NCI-H510A treated with DMSO at 0.1 percent for 48 hours (cell line): ENCODE results near the gene SVIP.

Source experiments
- DNase-seq: peaks from one replicate; lab custom pipeline; 2025; lab: John Stamatoyannopoulos, UW

The SVIP gene, protein sequence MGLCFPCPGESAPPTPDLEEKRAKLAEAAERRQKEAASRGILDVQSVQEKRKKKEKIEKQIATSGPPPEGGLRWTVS

DNA sequence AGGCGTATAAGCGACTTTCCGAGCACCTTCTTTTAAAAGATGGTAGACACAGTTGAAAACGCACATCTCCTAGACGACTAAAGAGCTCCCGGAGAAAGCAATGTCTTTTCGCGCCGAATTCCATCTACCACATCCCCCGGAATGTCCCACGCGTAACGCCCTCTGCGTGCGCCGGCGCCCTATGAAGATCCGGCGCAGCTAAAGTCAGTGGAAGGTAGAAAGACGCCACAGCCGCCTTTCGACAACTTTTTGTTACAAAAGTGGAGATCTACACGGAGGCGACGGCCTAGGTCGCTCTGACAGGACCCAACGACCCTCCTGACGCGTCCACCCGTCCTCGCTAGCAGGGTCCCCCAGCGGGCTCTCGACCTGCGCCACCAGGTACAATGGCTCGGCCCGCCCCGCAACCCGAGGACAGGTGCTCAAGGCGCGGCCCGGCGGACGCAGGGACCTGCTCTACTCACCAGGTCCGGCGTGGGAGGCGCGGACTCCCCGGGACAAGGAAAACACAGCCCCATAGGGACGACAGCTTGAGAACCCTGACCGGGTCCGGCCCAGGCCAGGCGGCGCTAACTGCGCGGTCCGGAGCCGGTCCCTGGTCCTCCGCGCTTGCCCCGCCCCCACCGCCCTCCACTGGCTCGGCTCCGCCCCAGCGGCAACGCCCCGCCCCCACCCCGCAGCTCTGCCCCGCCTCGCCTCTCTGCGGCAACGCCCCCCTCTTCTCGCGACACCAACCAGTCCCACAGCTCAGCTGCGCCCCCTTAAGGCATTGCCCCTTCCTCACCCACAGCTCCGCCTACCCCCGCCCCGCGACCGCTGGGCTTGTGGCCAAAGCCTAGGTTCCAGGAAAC lies at the start of gene SVIP:
SVIP (minus strand) TSS at position 571 of the 851 bp plus-strand sequence; CDS start at position 518, 53 bp downstream.
- peak; percentile 81 for DNase-seq

DNA sequence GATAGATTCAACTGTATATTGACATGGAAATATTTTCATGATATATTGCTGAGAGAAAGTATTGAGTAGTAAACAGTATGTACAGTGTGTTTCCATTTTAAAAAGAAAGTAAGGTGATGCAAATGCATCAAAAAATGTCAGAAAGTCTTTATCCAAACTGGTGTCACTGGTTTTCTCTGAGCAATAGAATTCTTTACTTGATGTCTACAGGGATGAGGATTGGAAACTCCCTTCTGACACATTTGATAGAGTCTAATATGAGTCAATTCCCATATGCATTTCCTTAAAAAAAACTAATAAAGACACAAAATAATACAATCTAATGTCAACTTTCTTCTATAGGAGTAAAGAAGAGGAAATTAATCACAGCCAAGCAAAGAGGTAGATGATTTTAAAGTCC lies 49.0 kb upstream of the SVIP start:
- DNase-seq: no peak

DNA sequence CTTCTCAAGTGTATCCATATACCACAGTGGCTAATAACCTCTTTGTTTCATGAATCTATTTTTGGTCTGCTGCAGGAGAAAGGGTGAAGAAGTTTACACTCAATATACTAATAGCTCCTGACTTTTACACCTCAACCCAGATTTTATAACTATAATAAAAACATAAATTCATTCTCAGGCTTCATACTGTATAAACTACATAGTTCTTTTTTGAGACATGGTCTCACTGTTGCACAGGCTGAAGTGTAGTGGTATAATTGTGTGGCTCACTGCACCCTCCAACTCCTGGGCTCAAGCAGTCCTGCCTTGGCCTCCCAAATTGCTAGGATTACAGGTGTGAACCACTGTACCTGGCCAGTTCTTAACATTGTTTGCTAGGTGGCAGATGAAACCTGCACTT lies 48.4 kb upstream of the SVIP start:
- no peak for DNase-seq

DNA sequence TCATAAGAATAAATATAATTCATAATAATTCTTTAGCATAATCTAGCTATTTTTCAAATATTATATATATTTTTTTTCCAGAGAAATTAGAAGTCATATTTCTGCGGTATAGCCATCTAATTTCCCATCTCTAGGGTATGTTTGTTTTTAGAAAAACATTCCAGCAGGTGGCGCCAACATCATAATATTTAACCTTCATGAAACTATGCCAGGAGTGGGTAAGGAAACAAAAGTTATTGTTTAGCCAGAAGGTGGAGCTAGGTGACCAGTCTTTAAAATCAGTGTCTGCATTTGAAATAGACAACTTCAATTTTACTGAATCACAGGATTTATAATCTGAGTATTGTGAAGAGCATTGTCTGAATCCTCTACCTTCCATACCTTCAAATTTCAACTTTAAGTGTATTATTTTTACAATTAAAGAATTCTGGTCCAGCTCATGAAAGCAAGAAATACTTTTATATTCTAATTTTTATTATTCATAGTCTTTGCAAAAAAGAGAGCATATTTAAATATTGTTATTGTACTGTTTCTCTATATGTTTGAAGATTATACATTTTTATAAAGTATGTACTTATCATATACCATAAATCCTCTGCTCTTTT lies 46.4 kb upstream of the SVIP start:
- peak; percentile 83 for DNase-seq

DNA sequence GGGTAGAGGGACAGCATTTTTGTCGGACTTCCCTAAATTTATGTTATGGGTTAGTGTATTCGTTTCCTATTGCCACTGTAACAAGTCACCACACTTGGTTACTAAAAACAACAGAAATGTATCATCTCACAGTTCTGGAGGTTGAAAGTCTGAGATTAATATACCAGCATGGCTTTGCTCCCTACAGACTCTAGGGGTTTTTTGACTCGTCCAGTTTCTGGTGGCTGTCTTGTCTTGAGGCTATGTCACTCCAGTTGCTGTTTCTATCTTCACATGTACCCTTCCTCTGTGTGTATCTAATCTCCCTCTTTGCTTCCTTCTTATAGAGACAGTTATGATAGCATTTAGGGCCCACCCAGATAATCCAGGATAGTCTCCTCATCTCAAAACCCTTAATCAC lies 39.7 kb upstream of the SVIP start:
- no peak for DNase-seq

DNA sequence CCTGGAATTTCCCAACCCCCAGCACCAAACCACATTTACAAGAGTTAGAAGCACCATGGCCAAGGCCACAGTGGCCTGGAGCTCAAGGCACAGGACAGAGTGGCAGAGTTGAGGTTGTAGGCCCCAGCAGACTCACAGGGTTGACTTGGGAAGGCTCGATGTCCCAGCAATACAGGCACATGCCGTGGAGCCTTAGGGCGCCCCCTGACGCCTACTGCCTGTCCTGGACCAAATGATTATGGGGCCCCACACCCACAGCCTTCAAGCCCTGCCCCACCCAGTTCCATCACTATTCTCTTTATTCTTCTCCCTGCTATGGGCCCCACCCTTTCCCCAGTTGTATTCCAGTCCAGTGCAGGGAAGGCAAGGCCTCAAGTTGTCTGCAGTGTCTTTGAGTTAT lies 30.6 kb upstream of the SVIP start, which contains the start of gene CCDC179:
CCDC179 (minus strand) TSS at position 234 of the 400 bp plus-strand sequence; CDS start at position 181, 53 bp downstream.
- DNase-seq: no peak

DNA sequence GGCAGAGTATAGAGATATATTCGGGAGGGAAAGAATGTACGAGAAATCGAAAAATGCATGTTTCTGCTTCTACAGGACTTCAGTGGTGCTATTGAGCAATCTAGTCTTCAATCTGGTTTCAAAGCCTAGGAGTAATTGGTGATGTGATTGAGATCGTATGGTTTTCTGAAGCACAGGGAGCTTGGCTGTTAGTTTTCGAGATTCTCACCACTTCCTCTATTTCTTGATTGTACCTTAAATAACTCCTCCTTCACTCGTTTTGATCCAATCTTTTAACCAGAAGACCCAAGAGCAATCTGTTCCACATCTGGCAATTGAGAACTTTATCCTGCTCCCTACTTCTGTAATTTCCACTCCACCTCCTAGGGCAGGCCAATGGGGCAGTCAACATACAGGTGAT lies 30.2 kb upstream of the SVIP start:
- no peak for DNase-seq

DNA sequence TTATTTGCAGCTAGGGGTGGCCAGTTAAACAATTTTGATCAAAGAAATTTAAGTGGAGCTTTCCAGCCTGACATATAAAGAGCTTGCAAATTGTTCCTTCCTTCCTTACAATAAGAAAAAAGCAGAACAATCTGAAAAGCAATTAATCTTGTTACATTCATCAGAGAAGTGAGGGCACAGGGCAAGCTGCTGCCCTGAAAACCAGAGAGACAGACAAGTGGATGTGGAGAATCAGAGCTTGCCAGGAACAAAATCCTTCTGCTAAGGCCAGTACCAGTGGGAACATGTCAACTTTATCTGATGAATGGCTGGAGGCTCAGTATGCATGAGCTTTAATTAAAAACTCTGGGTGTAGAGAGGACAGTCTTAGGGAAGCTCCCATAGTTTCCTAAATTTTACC lies 21.9 kb upstream of the SVIP start:
- DNase-seq: no peak

DNA sequence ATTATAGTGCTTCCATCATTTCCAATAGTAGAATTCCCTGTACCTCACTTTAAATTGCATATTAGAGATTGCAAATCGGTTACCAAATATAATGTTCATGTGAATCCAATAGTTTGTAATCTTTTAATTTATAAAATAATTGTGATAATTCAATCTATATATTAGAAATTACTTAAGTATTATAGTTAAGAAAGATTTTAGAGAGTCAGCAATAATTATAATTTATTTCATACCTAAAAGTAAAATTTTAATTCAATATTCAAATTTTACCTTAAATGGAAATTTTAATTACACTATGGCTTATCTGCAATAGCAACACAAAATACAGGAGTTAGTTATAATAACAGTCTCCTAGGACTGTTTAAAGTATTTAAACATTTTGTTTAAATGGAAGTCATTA lies 17.1 kb upstream of the SVIP start:
- DNase-seq: no peak

DNA sequence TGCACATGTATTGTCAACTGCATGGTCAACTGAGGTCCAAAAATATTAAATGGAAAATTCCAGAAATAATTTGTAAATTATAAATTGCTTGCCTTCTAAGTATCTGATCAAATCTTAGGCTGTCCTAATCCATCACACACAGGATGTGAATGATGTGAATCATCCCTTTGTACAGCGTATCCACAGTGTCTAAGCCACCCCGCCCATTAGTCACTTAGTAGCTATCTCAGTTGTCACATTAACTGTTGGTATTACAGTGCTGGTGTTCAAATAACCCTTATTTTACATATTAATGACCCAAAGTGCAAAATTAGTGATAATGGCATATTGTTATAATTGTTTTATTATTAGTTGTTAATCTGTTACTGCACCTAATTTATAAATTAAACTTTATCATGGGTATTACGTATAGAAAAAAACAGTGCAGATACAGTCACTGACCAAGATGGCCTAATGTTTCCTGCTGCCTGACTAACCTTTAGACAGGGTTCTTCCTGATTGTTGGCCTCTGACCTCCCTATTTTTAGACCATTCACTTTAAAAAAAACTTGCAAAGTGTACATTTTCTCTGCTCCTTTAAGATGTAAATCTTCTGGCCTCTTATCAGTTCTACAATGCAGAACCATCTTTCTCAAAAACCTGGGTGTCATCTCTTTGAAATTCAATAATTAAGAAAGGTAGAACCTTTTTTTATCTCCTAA lies 2.9 kb upstream of the SVIP start:
- no peak for DNase-seq

DNA sequence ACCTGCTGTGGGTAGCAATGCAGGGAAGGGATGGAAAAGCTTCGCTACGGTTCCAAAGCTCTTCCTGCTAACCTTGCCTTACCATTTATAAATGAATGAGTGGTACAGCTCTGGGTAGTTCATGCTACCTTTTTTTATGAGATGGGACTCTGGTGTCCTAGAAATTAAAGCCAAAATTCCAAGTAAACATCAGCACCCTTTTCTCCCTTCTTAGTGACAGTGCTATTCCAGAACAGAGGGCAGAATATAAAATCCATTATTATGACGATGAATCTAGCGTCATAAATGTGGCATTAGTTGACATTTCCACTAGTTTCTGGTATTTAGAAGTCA lies 447 bp upstream of the SVIP start:
- no peak for DNase-seq

DNA sequence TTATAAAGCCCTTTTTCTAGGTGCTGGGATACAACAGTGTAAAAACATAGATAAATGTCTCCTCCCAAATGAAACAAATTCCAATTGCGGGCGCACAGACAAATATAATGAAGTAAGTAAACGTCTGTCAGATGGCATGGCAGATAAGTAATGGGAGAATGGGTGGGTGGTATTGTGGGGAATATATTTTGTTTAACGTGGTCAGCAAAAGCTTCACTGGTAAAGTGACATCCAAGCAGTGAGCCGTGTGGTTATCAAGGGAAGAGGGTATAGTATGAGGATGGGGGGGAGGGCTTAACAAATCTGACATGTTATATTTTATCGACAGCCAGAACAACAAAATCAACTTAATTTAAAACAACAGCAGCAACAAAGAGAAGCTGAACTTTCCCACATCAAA lies 1.2 kb downstream of the SVIP start:
- DNase-seq: no peak

DNA sequence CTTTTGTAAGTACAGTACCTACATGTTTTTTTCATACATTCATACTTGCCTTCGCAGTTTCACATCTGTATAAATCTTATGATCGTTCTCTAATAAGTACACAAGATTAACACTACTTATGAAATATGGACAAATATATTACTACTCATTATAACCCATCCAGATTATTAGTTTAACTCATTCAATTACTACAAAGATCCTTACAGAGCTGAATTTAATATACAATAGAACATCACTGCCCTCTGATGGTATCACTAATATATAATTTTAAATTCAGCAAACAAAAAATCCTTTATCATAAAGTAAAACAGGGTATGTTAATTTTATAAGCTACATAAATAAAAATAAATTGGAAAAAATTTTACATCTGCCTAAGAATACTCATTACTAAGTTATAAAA lies 7.4 kb downstream of the SVIP start:
- DNase-seq: no peak

DNA sequence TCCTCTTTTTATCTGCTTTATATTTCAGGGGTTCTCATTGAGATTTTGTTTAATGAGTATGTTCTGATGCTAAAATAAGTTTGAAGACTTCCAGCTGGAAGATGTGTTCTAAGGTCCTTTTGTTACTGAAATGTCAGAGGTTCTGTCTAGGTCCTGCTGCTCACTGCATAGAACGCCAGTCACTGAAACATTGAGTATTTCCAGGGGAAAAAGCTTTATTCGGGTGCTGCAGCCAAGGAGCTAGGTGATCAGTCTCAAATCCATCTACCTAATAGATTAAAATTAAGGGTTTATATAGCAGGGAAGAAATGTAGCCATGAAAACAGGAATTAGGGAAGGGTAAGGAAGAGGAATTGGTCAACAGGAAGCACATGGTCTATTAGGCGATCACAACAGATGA lies 19.7 kb downstream of the SVIP start:
- DNase-seq: no peak

DNA sequence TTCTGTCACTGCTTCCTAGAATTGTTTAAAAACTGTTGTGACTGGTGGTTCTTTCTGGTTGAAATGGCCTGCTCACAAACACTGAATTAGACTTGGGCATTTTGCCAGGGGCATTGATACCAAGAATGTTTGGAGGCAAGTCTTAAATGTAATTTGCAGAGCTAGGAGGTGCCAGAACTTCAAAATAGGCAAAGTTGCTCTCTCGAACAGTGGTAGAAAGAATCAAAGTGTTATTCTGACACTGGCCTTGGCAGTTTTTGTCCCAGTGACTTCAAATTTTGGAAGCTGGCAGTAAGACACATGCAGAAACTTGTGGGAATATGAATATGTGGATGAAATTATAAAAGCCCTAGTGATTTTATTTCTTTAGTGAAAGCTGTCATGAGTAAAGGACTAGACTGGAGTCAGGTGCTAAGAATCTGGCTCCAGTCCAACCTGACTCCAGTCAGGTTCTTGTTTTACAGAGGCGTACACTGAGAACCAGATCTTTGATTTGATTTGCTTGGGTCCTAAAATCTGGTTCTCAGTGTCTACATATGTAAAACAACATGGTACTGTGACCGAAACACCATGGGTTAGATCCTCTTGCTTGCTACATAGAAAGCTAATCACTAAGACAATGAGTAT lies 20.9 kb downstream of the SVIP start:
- DNase-seq: no peak

DNA sequence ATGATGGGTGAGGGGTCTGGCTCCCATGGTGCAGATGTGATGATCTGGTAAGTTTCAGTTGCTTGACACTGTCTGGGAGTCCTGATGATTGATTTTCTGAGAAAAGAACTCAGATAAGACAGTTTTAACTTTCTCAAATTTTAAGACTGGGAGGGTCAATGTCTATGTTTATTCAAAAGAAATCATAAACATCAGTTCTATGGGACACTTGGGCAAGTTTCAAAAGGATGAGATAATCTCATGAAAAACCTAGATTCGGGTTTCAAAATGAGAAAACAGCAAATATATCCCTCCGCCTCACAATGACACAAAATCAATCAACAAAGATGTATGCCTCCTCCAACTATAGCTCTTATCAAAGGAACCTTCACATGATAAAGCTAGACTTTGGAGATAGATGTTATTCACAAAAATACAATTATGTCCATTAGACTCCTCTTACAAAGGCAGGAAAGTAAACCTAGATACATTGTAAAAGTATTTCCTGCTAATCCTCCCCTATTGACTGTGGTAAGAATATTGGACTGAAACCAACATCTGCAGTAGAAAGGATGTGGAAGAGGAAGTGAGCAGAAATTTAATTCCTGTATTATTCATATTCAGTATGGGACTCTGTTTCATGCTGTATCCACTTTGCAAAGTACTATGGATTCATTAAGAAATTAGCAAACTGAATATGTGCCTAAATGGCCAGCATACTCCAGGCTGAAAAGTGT lies 21.6 kb downstream of the SVIP start:
- no peak for DNase-seq

DNA sequence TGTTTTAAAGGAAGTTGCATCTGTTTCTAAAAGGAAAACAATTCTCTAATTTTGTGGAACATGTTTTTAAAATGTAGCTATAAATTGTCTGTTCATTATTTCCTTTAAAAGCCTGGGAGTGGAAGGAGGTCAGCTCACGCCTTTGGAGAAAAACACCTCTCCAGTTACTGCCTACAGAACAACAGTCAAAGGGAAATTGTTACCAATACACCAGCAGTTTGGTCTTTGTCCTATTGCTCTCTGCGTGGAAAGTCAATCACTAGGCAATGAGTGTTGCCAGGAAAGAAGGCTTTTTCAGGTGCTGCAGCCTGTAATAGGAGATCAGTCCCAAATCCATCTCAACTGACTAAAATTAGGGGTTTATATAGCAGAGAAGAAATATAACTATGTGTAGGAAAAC lies 22.2 kb downstream of the SVIP start:
- DNase-seq: no peak

DNA sequence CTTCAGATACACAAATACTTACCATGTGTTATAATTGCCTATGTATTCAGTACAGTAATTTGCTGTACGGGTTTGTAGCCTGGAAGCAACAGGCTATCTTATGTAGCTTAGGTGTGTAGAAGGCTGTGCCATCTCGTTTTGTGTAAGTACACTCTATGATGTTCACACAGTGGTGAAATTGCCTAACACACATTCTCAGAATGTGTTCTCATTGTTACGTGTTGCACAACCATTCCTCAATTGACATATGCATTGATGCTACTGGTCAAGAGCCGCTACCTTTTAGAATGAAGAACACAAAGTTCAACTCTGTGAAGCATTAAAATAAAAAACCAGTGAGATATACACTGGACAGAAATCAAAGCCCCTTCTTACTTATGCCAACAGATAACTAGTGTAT lies 26.7 kb downstream of the SVIP start:
- DNase-seq: no peak

DNA sequence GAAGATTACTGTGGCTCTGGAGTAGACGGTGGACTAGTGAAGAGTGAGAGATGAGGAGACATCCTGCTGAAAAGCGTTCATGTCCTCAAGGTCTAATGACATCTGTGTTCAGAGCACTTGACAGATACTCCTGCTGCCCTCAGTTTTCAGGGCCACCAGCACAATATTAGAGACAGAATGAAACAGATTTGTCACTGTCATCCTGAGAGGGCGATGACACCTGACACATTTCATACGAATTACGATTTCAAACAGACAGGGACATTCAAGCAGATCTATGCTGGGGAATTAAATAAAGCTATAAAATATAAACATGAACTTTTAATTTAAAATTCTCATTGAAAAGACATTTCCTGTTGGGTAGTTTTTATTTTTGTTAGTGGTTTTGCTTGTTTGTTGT lies 29.1 kb downstream of the SVIP start:
- DNase-seq: no peak

DNA sequence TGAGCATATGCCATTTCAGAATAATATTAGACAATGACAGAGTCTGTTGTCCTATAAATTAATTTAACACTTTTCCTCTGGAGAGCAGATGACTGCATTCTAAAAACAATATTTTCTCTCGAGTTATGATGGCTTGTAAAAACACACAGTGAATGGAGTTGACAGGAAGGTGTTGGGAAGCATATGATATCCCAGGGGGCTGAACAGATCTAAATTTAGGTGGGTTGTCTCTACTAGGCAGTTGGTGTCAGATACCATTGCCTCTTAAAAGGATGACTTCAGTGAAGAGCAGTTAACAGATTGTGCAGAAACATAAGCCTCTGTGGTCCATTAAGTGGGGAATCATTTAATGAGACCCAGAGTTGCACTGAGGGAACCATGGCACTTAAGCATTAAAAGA lies 30.7 kb downstream of the SVIP start:
- no peak for DNase-seq

DNA sequence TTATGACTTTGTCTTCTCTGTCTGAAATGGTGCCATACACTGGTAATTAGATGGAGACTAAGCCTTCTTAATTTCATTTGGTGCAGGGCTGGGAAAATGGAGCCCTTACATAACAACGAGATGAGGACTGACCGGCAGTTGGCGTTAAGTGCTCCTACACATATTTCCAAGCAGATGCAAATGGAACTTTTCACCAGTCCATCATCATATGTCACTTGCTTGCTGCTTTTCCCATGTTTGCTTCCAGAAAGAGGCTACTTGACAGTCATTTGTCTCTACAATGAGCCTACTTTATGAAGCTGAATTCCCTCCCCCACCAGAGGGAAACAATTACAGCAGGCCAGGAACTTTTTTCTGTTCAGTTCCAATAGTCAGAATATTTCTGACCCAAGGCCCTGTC lies 32.6 kb downstream of the SVIP start:
- no peak for DNase-seq

DNA sequence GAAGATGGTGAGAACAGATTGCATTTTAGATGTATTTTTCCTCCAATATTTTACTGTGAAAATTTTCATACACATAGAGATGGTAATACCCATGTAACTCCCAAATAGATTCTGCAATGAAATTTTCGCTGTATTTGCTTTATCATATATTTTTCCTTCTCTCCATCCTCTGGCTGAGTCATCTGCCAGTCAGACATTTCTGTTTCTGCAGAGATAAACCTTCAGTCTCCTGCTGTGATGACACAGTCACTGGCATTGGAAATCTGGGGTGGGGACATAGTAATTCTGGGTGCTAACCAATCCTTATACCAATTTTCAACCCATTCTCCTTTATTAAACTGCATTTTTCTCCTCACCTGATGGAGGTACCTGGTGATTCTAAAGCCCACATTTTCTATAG lies 33.7 kb downstream of the SVIP start:
- DNase-seq: no peak
